GM12878 (cell line): ENCODE measurements around the gene COX6A2. TPM values are rescaled to one million over a fixed set of nuclear protein-coding genes. Genes with fewer than 3 reads are reported as not detected.

ENCODE experiments used
- ATAC-seq: fragments of 200-7000 bp; cut with Tn5 transposase; 3 replicates; pipeline ENCODE4 v1.9.1; 2020; ENCODE audit warnings: mild to moderate bottlenecking, moderate library complexity
- BruUV-seq: library from RNA; stranded (reverse); fragments of 400-500 nt; replicated peaks from 2 replicates; lab custom pipeline; 2021; lab: Mats Ljungman, UMichigan
- CTCF ChIA-PET: fragments of 300-600 bp; sonication (Branson Sonifier 250); formaldehyde crosslinking; extraction: SDS; loops from one replicate; lab custom pipeline; 2021; ENCODE audit warnings: inconsistent platforms; lab: Yijun Ruan, JAX
- POLR2A ChIA-PET: fragments of 350-600 bp; formaldehyde crosslinking; extraction: SDS; loops from one replicate; lab custom pipeline; 2021; ENCODE audit warnings: inconsistent platforms; lab: Charles Lee
- RAD21 ChIA-PET: fragments of 300-600 bp; sonication (Branson Sonifier 250); formaldehyde crosslinking; loops from one replicate; lab custom pipeline; 2023; ENCODE audit warnings: antibody characterized with exemption; ENCODE audit not compliant: unreplicated experiment; lab: Charles Lee
- SMC1A ChIA-PET: fragments of 300-600 bp; sonication (Branson Sonifier 250); formaldehyde crosslinking; loops from one replicate; lab custom pipeline; 2023; ENCODE audit not compliant: unreplicated experiment, uncharacterized antibody; lab: Charles Lee
- DNase-seq: peaks from one replicate; pipeline ENCODE4 v3.0.0-alpha.2; 2011; ENCODE audit warnings: low read depth, low spot score
- FAIRE-seq: peaks from 3 replicates; lab custom pipeline; 2011; peaks lifted over from hg19 to GRCh38; lab: Jason Lieb, UNC
- H2AFZ ChIP-seq: 2 replicates; pipeline ENCODE4 v1.6.0; 2011; ENCODE audit warnings: low read depth, low read length, control low read depth; ENCODE audit not compliant: control insufficient read depth
- H3K27ac ChIP-seq: 2 replicates; pipeline ENCODE4 v1.5.1; 2011; ENCODE audit warnings: control low read depth; ENCODE audit not compliant: control insufficient read depth, insufficient read depth
- H3K27me3 ChIP-seq, 2 experiments: replicated peaks in 1 of 2; 2 replicates each; pipeline versions ENCODE4 v1.6.0 to v1.6.1; 2011; ENCODE audit warnings: low read length in 1 of 2; ENCODE audit not compliant: control insufficient read depth in 2 of 2, insufficient read depth in 2 of 2
- H3K36me3 ChIP-seq, 2 experiments: 2 replicates each; pipeline ENCODE4 v1.5.1; 2011; ENCODE audit warnings: low read length in 1 of 2; ENCODE audit not compliant: control insufficient read depth in 2 of 2, insufficient read depth in 2 of 2
- H3K4me1 ChIP-seq: 2 replicates; pipeline ENCODE4 v1.6.1; 2011; ENCODE audit warnings: mild to moderate bottlenecking, low read length, moderate library complexity, mixed read lengths; ENCODE audit not compliant: control insufficient read depth, insufficient read depth
- H3K4me2 ChIP-seq: 2 replicates; pipeline ENCODE4 v1.6.0; 2011; ENCODE audit warnings: control low read depth; ENCODE audit not compliant: control insufficient read depth, insufficient read depth
- H3K4me3 ChIP-seq: fragments of 200-600 bp; sonication (generic); 2 replicates; pipeline ENCODE4 v1.5.1; 2016
- H3K79me2 ChIP-seq: 2 replicates; pipeline ENCODE4 v1.6.0; 2011; ENCODE audit warnings: low read length; ENCODE audit not compliant: control insufficient read depth, insufficient read depth
- H3K9ac ChIP-seq: 2 replicates; pipeline ENCODE4 v1.8.0; 2011; ENCODE audit warnings: low read length, control low read depth, mixed read lengths; ENCODE audit not compliant: control insufficient read depth, insufficient read depth
- H3K9me3 ChIP-seq: replicated peaks from 3 replicates; pipeline ENCODE4 v1.5.1; 2011; ENCODE audit warnings: mild to moderate bottlenecking, low read length; ENCODE audit not compliant: control insufficient read depth, insufficient read depth
- H4K20me1 ChIP-seq: 2 replicates; pipeline ENCODE4 v1.6.0; 2011; ENCODE audit not compliant: control insufficient read depth, insufficient read depth
- CEBPB ChIP-seq, 2 experiments: fragments of 150-350 bp in 1 of 2; IDR thresholded peaks; 2 replicates each; pipeline ENCODE4 v1.6.1; 2012 to 2014; ENCODE audit warnings: low read depth in 2 of 2, low read length in 2 of 2, borderline replicate concordance in 1 of 2, inconsistent platforms in 1 of 2
- FOXM1 ChIP-seq: IDR thresholded peaks from 2 replicates; pipeline ENCODE4 v1.6.1; 2012; ENCODE audit warnings: low read depth, mild to moderate bottlenecking, inconsistent platforms, low read length, moderate library complexity
- MEF2B ChIP-seq: fragments of 450-650 bp; IDR thresholded peaks from 2 replicates; pipeline ENCODE4 v1.6.1; 2018; ENCODE audit warnings: mild to moderate bottlenecking, moderate library complexity; ENCODE audit not compliant: partially characterized antibody, poor library complexity, severe bottlenecking
- NFYB ChIP-seq: IDR thresholded peaks from 2 replicates; pipeline ENCODE4 v1.6.1; 2011; ENCODE audit warnings: low read depth, mild to moderate bottlenecking, low read length, improper control_type of control experiment, moderate library complexity; ENCODE audit not compliant: insufficient read depth
- NR2C2 ChIP-seq: IDR thresholded peaks from 2 replicates; pipeline ENCODE4 v1.6.1; 2011; ENCODE audit warnings: borderline replicate concordance, low read depth; ENCODE audit not compliant: control insufficient read depth, insufficient read length
- PKNOX1 ChIP-seq: fragments of 450-650 bp; IDR thresholded peaks from 2 replicates; pipeline ENCODE4 v1.6.1; 2016; ENCODE audit warnings: mild to moderate bottlenecking
- SIN3A ChIP-seq: IDR thresholded peaks from 2 replicates; pipeline ENCODE4 v1.6.1; 2012; ENCODE audit warnings: low read depth, low read length, improper control_type of control experiment
- SMAD1 ChIP-seq: fragments of 450-650 bp; IDR thresholded peaks from 2 replicates; pipeline ENCODE4 v1.6.1; 2018; ENCODE audit warnings: mild to moderate bottlenecking, low read depth; ENCODE audit not compliant: partially characterized antibody
- SMAD5 ChIP-seq: IDR thresholded peaks from 2 replicates; pipeline ENCODE4 v1.6.1; 2016; ENCODE audit warnings: antibody characterized with exemption, low read depth
- TCF12 ChIP-seq: IDR thresholded peaks from 2 replicates; pipeline ENCODE4 v1.6.1; 2011; ENCODE audit warnings: low read depth, mild to moderate bottlenecking, low read length
- WGBS: methylation state at CpG from one replicate; pipeline ENCODE4 v1.1.6; 2016; ENCODE audit warnings: low lambda C conversion rate; ENCODE audit not compliant: insufficient replicate concordance, insufficient coverage; ENCODE audit errors: missing lambda C conversion rate; 5-methylcytosine and 5-hydroxymethylcytosine counted together
- in situ Hi-C: fragments of 300-500 bp; cut with MboI; formaldehyde crosslinking; loops from 9 replicates; pipeline ENCODE4 v1.14.3; 2018; ENCODE audit warnings: mixed read lengths
- intact Hi-C: fragments of 100-400 bp; cut with micrococcal nuclease; formaldehyde crosslinking; loops from one replicate; pipeline ENCODE4 v1.14.2; 2022; ENCODE audit not compliant: unreplicated experiment
- polyA plus RNA-seq, 11 experiments: library from polyadenylated mRNA; depleted of rRNA in 4 of 11; unstranded in 6 of 11; stranded (reverse) in 5 of 11; fragments of >200 nt; fragmentation: Nextera tagmentation in 4 of 11; fragmentation: Illumina TruSeq in 1 of 11; extraction: Ambion mirVana in 4 of 11; extraction: Trizol in 1 of 11; gene quantifications; 1 replicate in 1 of 11; 2 replicates in 10 of 11; pipeline versions ENCODE4 v1.2.1 to v1.2.3, GENCODE V29; 2011 to 2016; ENCODE audit warnings: inconsistent platforms in 2 of 11, missing spikeins in 2 of 11, low read depth in 1 of 11
- total RNA-seq, 4 experiments: library from RNA; depleted of rRNA in 3 of 4; stranded (reverse); fragments of >200 nt in 3 of 4; fragmentation: Illumina TruSeq in 1 of 4; extraction: Trizol in 1 of 4; gene quantifications; 2 replicates each; pipeline versions ENCODE4 v1.2.1 to v1.2.3, GENCODE V29; 2013 to 2021
- TF ChIP-seq, protein P1 (sequence below): fragments of 450-650 bp; IDR thresholded peaks from 2 replicates; pipeline ENCODE4 v1.6.1; 2017; ENCODE audit warnings: low read depth, mild to moderate bottlenecking, moderate library complexity

Gene COX6A2
- total and polyA plus RNA-seq, 10 of the 15 experiments (the other 5 are each of a cell fraction or from before 2014, with no cell fraction given) = not detected

DNA sequence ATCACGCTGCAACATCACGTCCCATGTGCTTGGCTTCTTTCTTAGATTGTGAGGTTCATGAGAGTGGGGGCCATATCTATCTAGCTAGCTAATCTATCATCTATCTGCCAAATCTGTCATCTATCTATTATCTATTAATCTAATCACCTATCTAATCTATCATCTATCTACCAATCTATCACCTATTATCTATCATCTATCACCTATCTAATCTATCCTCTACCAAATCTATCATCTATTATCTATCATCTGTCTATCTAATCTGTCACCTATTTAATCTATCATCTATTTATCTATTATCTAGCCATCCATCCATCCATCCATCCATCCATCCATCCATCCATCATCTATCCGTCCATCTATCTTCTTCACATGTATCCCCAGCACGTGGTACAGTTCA is 14.2 kb downstream of the COX6A2 start (continued):
- TF ChIP-seq PKNOX1 = no peak
- TF ChIP-seq, protein P1, sequence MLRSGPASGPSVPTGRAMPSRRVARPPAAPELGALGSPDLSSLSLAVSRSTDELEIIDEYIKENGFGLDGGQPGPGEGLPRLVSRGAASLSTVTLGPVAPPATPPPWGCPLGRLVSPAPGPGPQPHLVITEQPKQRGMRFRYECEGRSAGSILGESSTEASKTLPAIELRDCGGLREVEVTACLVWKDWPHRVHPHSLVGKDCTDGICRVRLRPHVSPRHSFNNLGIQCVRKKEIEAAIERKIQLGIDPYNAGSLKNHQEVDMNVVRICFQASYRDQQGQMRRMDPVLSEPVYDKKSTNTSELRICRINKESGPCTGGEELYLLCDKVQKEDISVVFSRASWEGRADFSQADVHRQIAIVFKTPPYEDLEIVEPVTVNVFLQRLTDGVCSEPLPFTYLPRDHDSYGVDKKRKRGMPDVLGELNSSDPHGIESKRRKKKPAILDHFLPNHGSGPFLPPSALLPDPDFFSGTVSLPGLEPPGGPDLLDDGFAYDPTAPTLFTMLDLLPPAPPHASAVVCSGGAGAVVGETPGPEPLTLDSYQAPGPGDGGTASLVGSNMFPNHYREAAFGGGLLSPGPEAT = no peak

GRCh38 chr16:31413381-31413780 is 14.8 kb downstream of the COX6A2 start:
- H3K4me3 ChIP-seq = no peak overlapping the region
- WGBS = 4% methylated on average over 5 of the region's 5 CpGs
- H3K36me3 ChIP-seq = no peaks in the 10 kb centered on the region
- H3K27me3 ChIP-seq = no peaks in the 10 kb centered on the region; a peak in 1 of 4 replicates
- no peaks in the 10 kb centered on the region for H3K79me2 ChIP-seq
- FAIRE-seq = no peak
- ChIA-PET CTCF (no interaction called here), RAD21 (no interaction called here), POLR2A (no interaction called here), SMC1A (no interaction called here)
- peaks cover 11% of the 10 kb centered on the region for H3K4me1 ChIP-seq
- in situ Hi-C loops = no loop called here
- H2AFZ ChIP-seq = no peak overlapping the region
- TF ChIP-seq MEF2B (no peak), NFYB (no peak), FOXM1 (no peak), CEBPB (IDR thresholded peaks at IDR 0.05; ENCODE audit: borderline replicate concordance in 1 of 2, low read depth in 2 of 2, low read length in 2 of 2) (no peak), TCF12 (no peak), SMAD1 (no peak), SMAD5 (no peak), SIN3A (no peak), NR2C2 (no peak)
- BruUV-seq = no TSS peak
- intact Hi-C loops = no loop called here
- no peak overlapping the region for H3K27ac ChIP-seq
- no peak overlapping the region for H3K9ac ChIP-seq
- H3K9me3 ChIP-seq = no peaks in the 10 kb centered on the region; the same call in 2 of the 3 replicates
- DNase-seq = no peak
- H3K4me2 ChIP-seq = no peak overlapping the region
- H4K20me1 ChIP-seq = no peaks in the 10 kb centered on the region
- no peak for ATAC-seq
